GM12875 (cell line): Measurements from ENCODE around the gene SCT.
"Not testable (repeated sequence)": the region's sequence is repeated elsewhere in the genome, so short reads cannot be mapped to it uniquely, and the experiment has no call there.

Experiments used
- H3K4me3 ChIP-seq: one replicate; pipeline ENCODE4 v1.5.1; 2011; ENCODE audit warnings: low read depth, low read length, control low read depth
- CTCF ChIP-seq: IDR thresholded peaks from 2 replicates; pipeline ENCODE4 v1.5.1; 2011; ENCODE audit warnings: low read depth, mild to moderate bottlenecking, control low read depth, inconsistent platforms, low read length, moderate library complexity, borderline replicate concordance; ENCODE audit not compliant: insufficient read depth

The SCT gene

GRCh38 chr11:655036-655726, 28.2 kb upstream of the SCT start:
- H3K4me3 ChIP-seq = no peak overlapping the region
- no peak for TF ChIP-seq CTCF

GRCh38 chr11:654444-654843, 27.5 kb upstream of the SCT start:
- H3K4me3 ChIP-seq = not testable (repeated sequence)

GRCh38 chr11:653837-654236, 26.9 kb upstream of the SCT start:
- H3K4me3 ChIP-seq = no peak overlapping the region
- no peak for TF ChIP-seq CTCF

- not testable (repeated sequence) for H3K4me3 ChIP-seq
Measured at GRCh38 chr11:653136-653535, 26.2 kb upstream of the SCT start.

GRCh38 chr11:650482-650881, 23.5 kb upstream of the SCT start:
- TF ChIP-seq CTCF = no peak
- no peak overlapping the region for H3K4me3 ChIP-seq

- not testable (repeated sequence) for H3K4me3 ChIP-seq
Measured at GRCh38 chr11:647672-648158, 20.7 kb upstream of the SCT start.

GRCh38 chr11:646214-646613, 19.2 kb upstream of the SCT start:
- TF ChIP-seq CTCF = no peak
- H3K4me3 ChIP-seq = no peak overlapping the region

- no peak overlapping the region for H3K4me3 ChIP-seq
- no peak for TF ChIP-seq CTCF
Measured at GRCh38 chr11:645536-645935, 18.6 kb upstream of the SCT start.

- no peak overlapping the region for H3K4me3 ChIP-seq
- no peak for TF ChIP-seq CTCF
Measured at GRCh38 chr11:643849-644738, 17.1 kb upstream of the SCT start.
